HEK293T (cell line): ENCODE results near the gene AKR1A1.

Experiments used
- BHLHE40 ChIP-seq: fragments of 450-650 bp; IDR thresholded peaks from 2 replicates; pipeline ENCODE4 v1.6.1; 2016; ENCODE audit warnings: mild to moderate bottlenecking, moderate library complexity, borderline replicate concordance
- ELF4 ChIP-seq: fragments of 450-650 bp; IDR thresholded peaks from 2 replicates; pipeline ENCODE4 v1.6.1; 2017; ENCODE audit warnings: antibody characterized with exemption
- FOXK2 ChIP-seq: fragments of 450-650 bp; IDR thresholded peaks from 2 replicates; pipeline ENCODE4 v1.6.1; 2016; ENCODE audit warnings: mild to moderate bottlenecking
- L3MBTL2 ChIP-seq: fragments of 450-650 bp; conservative IDR thresholded peaks from 2 replicates; pipeline ENCODE4 v1.6.1; 2016; ENCODE audit warnings: mild to moderate bottlenecking
- NFRKB ChIP-seq: fragments of 450-650 bp; IDR thresholded peaks from 2 replicates; pipeline ENCODE4 v1.6.1; 2016; ENCODE audit warnings: mild to moderate bottlenecking, moderate library complexity
- PKNOX1 ChIP-seq: fragments of 450-650 bp; IDR thresholded peaks from 2 replicates; pipeline ENCODE4 v1.6.1; 2016
- SP1 ChIP-seq: fragments of 450-650 bp; IDR thresholded peaks from 2 replicates; pipeline ENCODE4 v1.6.1; 2017
- SUZ12 ChIP-seq: fragments of 450-650 bp; IDR thresholded peaks from 2 replicates; pipeline ENCODE4 v1.6.1; 2016; ENCODE audit warnings: mild to moderate bottlenecking
- TARDBP ChIP-seq: fragments of 450-650 bp; IDR thresholded peaks from 2 replicates; pipeline ENCODE4 v1.6.1; 2016
- ZNF384 ChIP-seq: fragments of 450-650 bp; IDR thresholded peaks from 2 replicates; pipeline ENCODE4 v1.6.1; 2016

- no peak for TF ChIP-seq ELF4
- TF ChIP-seq SUZ12, result no peak
- no peak for TF ChIP-seq PKNOX1
- no peak for TF ChIP-seq L3MBTL2
- no peak for TF ChIP-seq SP1
- TF ChIP-seq NFRKB, result no peak
- TF ChIP-seq FOXK2, result no peak
- no peak for TF ChIP-seq TARDBP
- TF ChIP-seq BHLHE40, result no peak
- TF ChIP-seq ZNF384, result no peak
Measured at GRCh38 chr1:45544530-45544929, 6.1 kb upstream of the AKR1A1 start.
